MM.1S (cell line): ENCODE data around the gene KLK1.

Experiments used
- CTCF ChIP-seq: fragments of 300-600 bp; sonication (generic); IDR thresholded peaks from 2 replicates; pipeline ENCODE4 v1.5.1; 2016; ENCODE audit warnings: antibody characterized with exemption, low read length, mixed read lengths
- EZH2 ChIP-seq: fragments of 300-600 bp; sonication (generic); optimal IDR thresholded peaks from 2 replicates; pipeline ENCODE3; 2017; ENCODE audit warnings: low read depth, mild to moderate bottlenecking, antibody characterized with exemption, low read length, mixed read lengths

GRCh38 chr19:50837300-50837699 is 13.7 kb upstream of the KLK1 start:
- TF ChIP-seq CTCF (no peak), EZH2 (no peak)
